H9 (cell line): ENCODE results near the gene NFS1. TPM values are rescaled to one million over a fixed set of nuclear protein-coding genes. Genes with fewer than 3 reads are reported as not detected.

ENCODE experiments used
- DNase-seq: peaks from one replicate; pipeline ENCODE4 v3.0.0-alpha.2; 2017
- H2AFZ ChIP-seq: one replicate; pipeline ENCODE4 v1.6.1; 2013; ENCODE audit warnings: mild to moderate bottlenecking, low read length, control low read depth, moderate library complexity
- H2AK5ac ChIP-seq: 2 replicates; pipeline ENCODE4 v1.6.1; 2013; ENCODE audit warnings: low read length, control low read depth, mixed read lengths; ENCODE audit not compliant: insufficient read length
- H2BK120ac ChIP-seq: one replicate; pipeline ENCODE4 v1.6.1; 2013; ENCODE audit warnings: low read depth, mild to moderate bottlenecking, low read length, control low read depth, inconsistent platforms; ENCODE audit not compliant: poor library complexity, severe bottlenecking
- H2BK12ac ChIP-seq: 2 replicates; pipeline ENCODE4 v1.6.1; 2013; ENCODE audit warnings: low read length, control low read depth, mixed read lengths, low read depth; ENCODE audit not compliant: insufficient read length
- H2BK15ac ChIP-seq: 2 replicates; pipeline ENCODE4 v1.6.1; 2013; ENCODE audit warnings: low read depth, low read length, control low read depth
- H2BK20ac ChIP-seq: one replicate; pipeline ENCODE4 v1.6.1; 2013; ENCODE audit warnings: low read depth, mild to moderate bottlenecking, low read length, control low read depth, inconsistent platforms; ENCODE audit not compliant: poor library complexity, severe bottlenecking
- H2BK5ac ChIP-seq: 2 replicates; pipeline ENCODE4 v1.6.1; 2013; ENCODE audit warnings: low read length, control low read depth, mixed read lengths; ENCODE audit not compliant: insufficient read length
- H3K14ac ChIP-seq: 2 replicates; pipeline ENCODE4 v1.6.1; 2013; ENCODE audit warnings: low read length, control low read depth; ENCODE audit not compliant: insufficient read depth
- H3K18ac ChIP-seq: 2 replicates; pipeline ENCODE4 v1.6.1; 2013; ENCODE audit warnings: low read depth, mild to moderate bottlenecking, mixed read lengths, low read length, control low read depth; ENCODE audit not compliant: insufficient read length
- H3K23ac ChIP-seq: 2 replicates; pipeline ENCODE4 v1.6.1; 2013; ENCODE audit warnings: low read length, control low read depth, mixed read lengths, low read depth; ENCODE audit not compliant: insufficient read length
- H3K23me2 ChIP-seq: 2 replicates; pipeline ENCODE4 v1.6.1; 2013; ENCODE audit warnings: low read depth, mild to moderate bottlenecking, mixed read lengths, low read length, control low read depth; ENCODE audit not compliant: insufficient read length, poor library complexity, severe bottlenecking
- H3K27ac ChIP-seq: 2 replicates; pipeline ENCODE4 v1.5.1; 2013; ENCODE audit warnings: low read length, control low read depth, mixed read lengths, low read depth; ENCODE audit not compliant: insufficient read length
- H3K27me3 ChIP-seq: 2 replicates; pipeline ENCODE4 v1.6.1; 2013; ENCODE audit warnings: low read length, control low read depth, inconsistent platforms; ENCODE audit not compliant: insufficient read depth
- H3K4ac ChIP-seq: 2 replicates; pipeline ENCODE4 v1.6.1; 2013; ENCODE audit warnings: low read depth, mild to moderate bottlenecking, control low read depth, inconsistent platforms, low read length, moderate library complexity
- H3K4me1 ChIP-seq: 2 replicates; pipeline ENCODE4 v1.6.1; 2013; ENCODE audit warnings: low read length, control low read depth, inconsistent platforms; ENCODE audit not compliant: insufficient read depth
- H3K4me2 ChIP-seq: 2 replicates; pipeline ENCODE4 v1.6.1; 2013; ENCODE audit warnings: low read length, control low read depth, mixed read lengths; ENCODE audit not compliant: insufficient read length, insufficient read depth
- H3K56ac ChIP-seq: 2 replicates; pipeline ENCODE4 v1.6.1; 2013; ENCODE audit warnings: low read depth, mild to moderate bottlenecking, mixed read lengths, low read length, control low read depth; ENCODE audit not compliant: insufficient read length
- H3K79me1 ChIP-seq: 2 replicates; pipeline ENCODE4 v1.6.1; 2013; ENCODE audit warnings: low read depth, mild to moderate bottlenecking, moderate library complexity, low read length, control low read depth, inconsistent platforms; ENCODE audit not compliant: insufficient read depth, poor library complexity, severe bottlenecking
- H3K79me2 ChIP-seq: 2 replicates; pipeline ENCODE4 v1.6.1; 2013; ENCODE audit warnings: low read length, control low read depth, inconsistent platforms; ENCODE audit not compliant: insufficient read depth
- H3K9ac ChIP-seq: 2 replicates; pipeline ENCODE4 v1.6.1; 2013; ENCODE audit warnings: low read length, control low read depth, mixed read lengths; ENCODE audit not compliant: insufficient read length; ENCODE audit errors: extremely low read depth
- H3K9me3 ChIP-seq: one replicate; pipeline ENCODE4 v1.6.1; 2013; ENCODE audit warnings: low read depth, low read length, inconsistent platforms; ENCODE audit not compliant: control insufficient read depth
- H3T11ph ChIP-seq: one replicate; pipeline ENCODE4 v1.6.1; 2013; ENCODE audit warnings: mild to moderate bottlenecking, low read length, control low read depth, inconsistent platforms
- H4K20me1 ChIP-seq: one replicate; pipeline ENCODE4 v1.6.1; 2013; ENCODE audit not compliant: control insufficient read depth, insufficient read length, insufficient read depth
- H4K5ac ChIP-seq: 2 replicates; pipeline ENCODE4 v1.6.1; 2013; ENCODE audit warnings: low read depth, mild to moderate bottlenecking, mixed read lengths, low read length, control low read depth; ENCODE audit not compliant: insufficient read length
- H4K8ac ChIP-seq: replicated peaks from 2 replicates; pipeline ENCODE4 v1.6.1; 2013; ENCODE audit warnings: low read length, control low read depth, mixed read lengths, low read depth; ENCODE audit not compliant: insufficient read length
- H4K91ac ChIP-seq: 2 replicates; pipeline ENCODE4 v1.6.1; 2013; ENCODE audit warnings: low read depth, mild to moderate bottlenecking, moderate library complexity, mixed read lengths, low read length, control low read depth; ENCODE audit not compliant: insufficient read length
- H3K27ac Mint-ChIP-seq, 3 experiments: 2 replicates in 2 of 3; 3 replicates in 1 of 3; pipeline ENCODE4 v1.8.0; 2020 to 2021; ENCODE audit warnings: mixed read lengths in 3 of 3, mild to moderate bottlenecking in 1 of 3, moderate library complexity in 1 of 3
- H3K27me3 Mint-ChIP-seq: 2 replicates; pipeline ENCODE4 v1.8.0; 2021; ENCODE audit warnings: low read depth, mild to moderate bottlenecking, moderate library complexity, mixed read lengths
- H3K36me3 Mint-ChIP-seq, 3 experiments: 2 replicates in 2 of 3; 3 replicates in 1 of 3; pipeline ENCODE4 v1.8.0; 2020 to 2021; ENCODE audit warnings: low read depth in 3 of 3, mixed read lengths in 3 of 3; ENCODE audit not compliant: insufficient read depth in 1 of 3
- H3K4me1 Mint-ChIP-seq, 2 experiments: 2 replicates each; pipeline ENCODE4 v1.8.0; 2020; ENCODE audit warnings: mixed read lengths in 2 of 2
- H3K4me3 Mint-ChIP-seq, 2 experiments: 2 replicates in 1 of 2; 3 replicates in 1 of 2; pipeline ENCODE4 v1.8.0; 2020 to 2021; ENCODE audit warnings: mild to moderate bottlenecking in 2 of 2, mixed read lengths in 2 of 2, moderate library complexity in 1 of 2
- H3K9me3 Mint-ChIP-seq, 2 experiments: 2 replicates in 1 of 2; 3 replicates in 1 of 2; pipeline ENCODE4 v1.8.0; 2020; ENCODE audit warnings: mild to moderate bottlenecking in 2 of 2, mixed read lengths in 2 of 2, moderate library complexity in 1 of 2
- CTCF ChIP-seq: fragments of 200-600 bp; sonication (generic); conservative IDR thresholded peaks from 3 replicates; pipeline ENCODE4 v1.8.0; 2021; ENCODE audit warnings: antibody characterized with exemption, mild to moderate bottlenecking
- WGBS: extraction: QIAGEN DNeasy Blood & Tissue Kit; methylation state at CpG from one replicate; pipeline ENCODE4 v1.1.7; 2013; ENCODE audit warnings: missing lambda C conversion rate, low lambda C conversion rate, mixed read lengths; ENCODE audit not compliant: insufficient read length; ENCODE audit errors: extremely low coverage; 5-methylcytosine and 5-hydroxymethylcytosine counted together
- total RNA-seq: library from RNA; stranded (reverse); gene quantifications from 2 replicates; pipeline ENCODE4 v1.2.1, GENCODE V29; 2021

NFS1 gene
- total RNA-seq, 1 experiment from 2014 or later = 26.6 TPM

- no peak overlapping the region for H3K4me3 Mint-ChIP-seq
- Histone ChIP-seq H2BK15ac (no peak overlapping the region), H4K8ac (no peak overlapping the region), H3K79me1 (no peaks in the 10 kb centered on the region), H3K79me2 (no peaks in the 10 kb centered on the region), H3K23ac (no peak overlapping the region), H3K27ac (peak overlapping the region; percentile 13), H3K4me2 (no peak overlapping the region), H3T11ph (no peak overlapping the region), H2AK5ac (no peak overlapping the region), H4K5ac (no peak overlapping the region), H4K91ac (no peak overlapping the region), H2AFZ (no peak overlapping the region), H2BK120ac (no peak overlapping the region), H3K9ac (no peak overlapping the region), H3K56ac (no peak overlapping the region), H2BK12ac (no peak overlapping the region), H3K23me2 (peaks cover 8% of the 10 kb centered on the region), H2BK5ac (no peak overlapping the region), H3K14ac (no peak overlapping the region), H2BK20ac (no peak overlapping the region), H3K18ac (no peak overlapping the region), H3K27me3 (no peaks in the 10 kb centered on the region), H4K20me1 (no peaks in the 10 kb centered on the region), H3K4me1 (no peaks in the 10 kb centered on the region), H3K9me3 (no peaks in the 10 kb centered on the region), H3K4ac (no peak overlapping the region)
- no peak overlapping the region; a peak in 1 of 7 replicates for H3K27ac Mint-ChIP-seq
- peaks cover 2% of the 10 kb centered on the region; the same call in 1 of the 2 replicates for H3K27me3 Mint-ChIP-seq
- WGBS = no CpG with 5 or more reads among the region's 2 CpGs
- peaks cover 13 to 32% (median 31%) of the 10 kb centered on the region in 3 experiments for H3K36me3 Mint-ChIP-seq
- TF ChIP-seq CTCF = no peak
- peaks cover 12 to 15% of the 10 kb centered on the region in 2 experiments for H3K4me1 Mint-ChIP-seq
- no peaks in the 10 kb centered on the region for H3K9me3 Mint-ChIP-seq
- no peak for DNase-seq
These were observed 3.9 kb downstream of the NFS1 start for GRCh38 chr20:35695245-35695749.
